Upper lobe of left lung (tissue), 4 donors: ENCODE results near the gene EDA.

Experiments
- CTCF ChIP-seq, 6 experiments: fragments of 450-650 bp in 4 of 6; fragments of 200-600 bp in 2 of 6; sonication (generic) in 2 of 6; IDR thresholded peaks; one replicate each; pipeline ENCODE4 v1.5.1; 2016 to 2019; ENCODE audit warnings: antibody characterized with exemption in 6 of 6
- EP300 ChIP-seq, 4 donors: sonication (generic); formaldehyde crosslinking; IDR thresholded peaks; one replicate each; pipeline ENCODE4 v1.5.1; 2017; ENCODE audit warnings: antibody characterized with exemption in 4 of 4, control low read depth in 2 of 4
- POLR2AphosphoS5 ChIP-seq, 2 donors: sonication (generic); formaldehyde crosslinking; IDR thresholded peaks; one replicate each; pipeline ENCODE4 v1.5.1; 2017; ENCODE audit warnings: antibody characterized with exemption in 2 of 2

GRCh38 chrX:70016513-70016912 lies 400.6 kb downstream of the EDA start:
- TF ChIP-seq CTCF (IDR thresholded peaks at IDR 0.05) (no peak), EP300 (IDR thresholded peaks at IDR 0.05) (no peak), POLR2AphosphoS5 (IDR thresholded peaks at IDR 0.05) (no peak)
